Endothelial cell of umbilical vein (primary cell): ENCODE measurements around the gene MYRFL. TPM values are rescaled to one million over a fixed set of nuclear protein-coding genes. Genes with fewer than 3 reads are reported as not detected.

ENCODE experiments used
- BruUV-seq: library from RNA; stranded (reverse); fragments of 400-500 nt; replicated peaks from 2 replicates; lab custom pipeline; 2021; lab: Mats Ljungman, UMichigan
- CTCF ChIA-PET: fragments of 300-600, 350-600 bp; sonication (Branson Sonifier 250); formaldehyde crosslinking; loops from one replicate; lab custom pipeline; 2021; ENCODE audit warnings: antibody characterized with exemption, inconsistent platforms; lab: Charles Lee
- POLR2A ChIA-PET: fragments of 300-600, 350-600 bp; sonication (Branson Sonifier 250); formaldehyde crosslinking; loops from one replicate; lab custom pipeline; 2021; ENCODE audit warnings: antibody characterized with exemption, inconsistent platforms; lab: Charles Lee
- DNase-seq: peaks from one replicate; pipeline ENCODE4 v3.0.0-alpha.2; 2011; ENCODE audit warnings: low read depth, low spot score
- FAIRE-seq: peaks from 2 replicates; lab custom pipeline; 2011; peaks lifted over from hg19 to GRCh38; lab: Jason Lieb, UNC
- H2AFZ ChIP-seq: 2 replicates; pipeline ENCODE4 v1.6.0; 2012; ENCODE audit warnings: low read depth, low read length, control low read depth, inconsistent platforms
- H3K27ac ChIP-seq: 2 replicates; pipeline ENCODE4 v1.5.1; 2011; ENCODE audit warnings: low read depth, mild to moderate bottlenecking, control low read depth, low read length, moderate library complexity; ENCODE audit not compliant: insufficient read depth
- H3K27me3 ChIP-seq, 2 experiments: 2 replicates each; pipeline versions ENCODE4 v1.6.0 to v1.6.1; 2011; ENCODE audit warnings: low read length in 2 of 2, mixed read lengths in 1 of 2; ENCODE audit not compliant: control insufficient read depth in 2 of 2, insufficient read depth in 2 of 2
- H3K36me3 ChIP-seq, 2 experiments: 2 replicates in 1 of 2; 3 replicates in 1 of 2; pipeline ENCODE4 v1.5.1; 2011; ENCODE audit warnings: low read length in 2 of 2, mild to moderate bottlenecking in 1 of 2, moderate library complexity in 1 of 2; ENCODE audit not compliant: control insufficient read depth in 2 of 2, insufficient read depth in 2 of 2; ENCODE audit errors: extremely low read depth in 1 of 2
- H3K4me1 ChIP-seq: 3 replicates; pipeline ENCODE4 v1.5.1; 2011; ENCODE audit warnings: mild to moderate bottlenecking, low read length; ENCODE audit not compliant: control insufficient read depth, insufficient read depth; ENCODE audit errors: extremely low read depth
- H3K4me2 ChIP-seq: 2 replicates; pipeline ENCODE4 v1.6.1; 2011; ENCODE audit warnings: low read length, control low read depth, mixed read lengths; ENCODE audit not compliant: insufficient read depth
- H3K4me3 ChIP-seq, 3 experiments: fragments of 200-600 bp in 1 of 3; sonication (generic), shearing (Covaris generic) in 1 of 3; replicated peaks in 1 of 3; 2 replicates each; pipeline ENCODE4 v1.5.1; 2011 to 2016; ENCODE audit warnings: control low read depth in 3 of 3, low read length in 3 of 3, mild to moderate bottlenecking in 2 of 3, inconsistent platforms in 1 of 3, low read depth in 1 of 3, moderate library complexity in 1 of 3; ENCODE audit not compliant: insufficient read depth in 1 of 3
- H3K79me2 ChIP-seq: 2 replicates; pipeline ENCODE4 v1.6.0; 2012; ENCODE audit warnings: low read length, inconsistent platforms; ENCODE audit not compliant: control insufficient read depth, insufficient read depth
- H3K9ac ChIP-seq: replicated peaks from 2 replicates; pipeline ENCODE3; 2011; ENCODE audit warnings: low read length, control low read depth; ENCODE audit not compliant: insufficient read depth; ENCODE audit errors: extremely low read depth
- H3K9me1 ChIP-seq: replicated peaks from 3 replicates; pipeline ENCODE4 v1.6.0; 2011; ENCODE audit warnings: mild to moderate bottlenecking, low read length; ENCODE audit not compliant: control insufficient read depth, insufficient read depth; ENCODE audit errors: extremely low read depth
- H3K9me3 ChIP-seq: replicated peaks from 2 replicates; pipeline ENCODE4 v1.5.1; 2012; ENCODE audit warnings: low read length, inconsistent platforms; ENCODE audit not compliant: control insufficient read depth, insufficient read depth
- H4K20me1 ChIP-seq: replicated peaks from 2 replicates; pipeline ENCODE3; 2011; ENCODE audit warnings: mild to moderate bottlenecking, low read length; ENCODE audit not compliant: control insufficient read depth, insufficient read depth; ENCODE audit errors: extremely low read depth
- EZH2 ChIP-seq: IDR thresholded peaks from 2 replicates; pipeline ENCODE4 v1.6.1; 2012; ENCODE audit warnings: borderline replicate concordance, low read depth, mild to moderate bottlenecking, moderate library complexity, low read length, inconsistent platforms; ENCODE audit not compliant: severe bottlenecking
- FOS ChIP-seq: IDR thresholded peaks from 2 replicates; pipeline ENCODE4 v1.6.1; 2011; ENCODE audit warnings: mild to moderate bottlenecking, low read length, moderate library complexity, borderline replicate concordance; ENCODE audit not compliant: insufficient read depth
- GATA2 ChIP-seq: IDR thresholded peaks from 2 replicates; pipeline ENCODE4 v1.7.0; 2011; ENCODE audit warnings: low read depth, mild to moderate bottlenecking, moderate library complexity, mixed read lengths, low read length; ENCODE audit not compliant: insufficient read length, insufficient read depth
- JUN ChIP-seq: IDR thresholded peaks from 2 replicates; pipeline ENCODE4 v1.6.1; 2011; ENCODE audit warnings: borderline replicate concordance, low read depth; ENCODE audit not compliant: insufficient read length, insufficient read depth
- MAX ChIP-seq: IDR thresholded peaks from 2 replicates; pipeline ENCODE4 v1.6.1; 2011; ENCODE audit not compliant: insufficient read depth, insufficient read length
- MYC ChIP-seq: IDR thresholded peaks from one replicate; pipeline ENCODE4 v1.6.1; 2011; ENCODE audit warnings: mild to moderate bottlenecking, low read depth, low read length
- POLR2A ChIP-seq: IDR thresholded peaks from 2 replicates; pipeline ENCODE4 v1.6.1; 2012; ENCODE audit warnings: low read depth, mild to moderate bottlenecking, control low read depth, low read length
- POLR2AphosphoS5 ChIP-seq: IDR thresholded peaks from 2 replicates; pipeline ENCODE4 v1.6.1; 2012; ENCODE audit warnings: low read depth, mild to moderate bottlenecking, control low read depth, low read length, moderate library complexity; ENCODE audit not compliant: insufficient read depth
- dilution Hi-C: fragments of 300-500 bp; cut with MboI; formaldehyde crosslinking; loops from one replicate; pipeline ENCODE4 v1.15.0; 2019; ENCODE audit warnings: low sequenced_read_pairs; ENCODE audit not compliant: extremely low pct_ligation_motif_present
- intact Hi-C: fragments of 100-400 bp; cut with micrococcal nuclease; formaldehyde crosslinking; loops from one replicate; pipeline ENCODE4 v1.10.0; 2022
- polyA plus RNA-seq, 4 experiments: library from polyadenylated mRNA; depleted of rRNA in 3 of 4; stranded (reverse) in 3 of 4; unstranded in 1 of 4; fragments of >200 nt; gene quantifications; 2 replicates each; pipeline versions ENCODE4 v1.2.1 to v1.2.3, GENCODE V29; 2011 to 2012; ENCODE audit warnings: missing spikeins in 1 of 4
- total RNA-seq: library from RNA; stranded (reverse); gene quantifications from 2 replicates; pipeline ENCODE4 v1.2.3, GENCODE V29; 2021
- TF ChIP-seq, protein P1 (sequence below), 2 donors: IDR thresholded peaks; 1 replicate in 1 of 2; 2 replicates in 1 of 2; pipeline ENCODE4 v1.5.1; 2011; ENCODE audit warnings: low read length in 2 of 2, mild to moderate bottlenecking in 2 of 2, moderate library complexity in 2 of 2, control low read depth in 1 of 2, inconsistent platforms in 1 of 2, low read depth in 1 of 2; ENCODE audit not compliant: insufficient read depth in 1 of 2; ENCODE audit errors: extremely low read depth in 1 of 2

Gene MYRFL
- total and polyA plus RNA-seq, 2 donors (not counting 3 experiments of a cell fraction or from before 2014, with no cell fraction given): not detected

- Histone ChIP-seq H3K9ac (no peak overlapping the region), H3K27ac (no peak overlapping the region), H3K79me2 (no peaks in the 10 kb centered on the region), H2AFZ (no peak overlapping the region), H3K4me1 (peaks cover 18% of the 10 kb centered on the region), H4K20me1 (no peaks in the 10 kb centered on the region), H3K4me3 (no peak overlapping the region), H3K27me3 (no peaks in the 10 kb centered on the region), H3K9me3 (no peaks in the 10 kb centered on the region), H3K9me1 (no peaks in the 10 kb centered on the region), H3K4me2 (no peak overlapping the region), H3K36me3 (no peaks in the 10 kb centered on the region)
- dilution Hi-C loops (no loop called here), intact Hi-C loops (no loop called here)
- TF ChIP-seq MYC: no peak
- no peak for TF ChIP-seq GATA2
- no peak for TF ChIP-seq POLR2A
- TF ChIP-seq FOS: no peak
- no peak for TF ChIP-seq POLR2AphosphoS5
- TF ChIP-seq JUN: no peak
- TF ChIP-seq, protein P1, sequence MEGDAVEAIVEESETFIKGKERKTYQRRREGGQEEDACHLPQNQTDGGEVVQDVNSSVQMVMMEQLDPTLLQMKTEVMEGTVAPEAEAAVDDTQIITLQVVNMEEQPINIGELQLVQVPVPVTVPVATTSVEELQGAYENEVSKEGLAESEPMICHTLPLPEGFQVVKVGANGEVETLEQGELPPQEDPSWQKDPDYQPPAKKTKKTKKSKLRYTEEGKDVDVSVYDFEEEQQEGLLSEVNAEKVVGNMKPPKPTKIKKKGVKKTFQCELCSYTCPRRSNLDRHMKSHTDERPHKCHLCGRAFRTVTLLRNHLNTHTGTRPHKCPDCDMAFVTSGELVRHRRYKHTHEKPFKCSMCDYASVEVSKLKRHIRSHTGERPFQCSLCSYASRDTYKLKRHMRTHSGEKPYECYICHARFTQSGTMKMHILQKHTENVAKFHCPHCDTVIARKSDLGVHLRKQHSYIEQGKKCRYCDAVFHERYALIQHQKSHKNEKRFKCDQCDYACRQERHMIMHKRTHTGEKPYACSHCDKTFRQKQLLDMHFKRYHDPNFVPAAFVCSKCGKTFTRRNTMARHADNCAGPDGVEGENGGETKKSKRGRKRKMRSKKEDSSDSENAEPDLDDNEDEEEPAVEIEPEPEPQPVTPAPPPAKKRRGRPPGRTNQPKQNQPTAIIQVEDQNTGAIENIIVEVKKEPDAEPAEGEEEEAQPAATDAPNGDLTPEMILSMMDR (IDR thresholded peaks at IDR 0.05; ENCODE audit: extremely low read depth in 1 of 2, insufficient read depth in 1 of 2, low read depth in 1 of 2, low read length in 2 of 2): no peak
- TF ChIP-seq MAX: no peak
- no peak for TF ChIP-seq EZH2
- DNase-seq (no peak), FAIRE-seq (no peak)
- no TSS peak for BruUV-seq
- POLR2A ChIA-PET: no interaction called here
- CTCF ChIA-PET: interaction anchor here (1.0 kb wide), 1 partner anchor 470 kb away, joined by 3 read pairs; no protein-coding TSS in a partner anchor
These were observed 81.6 kb downstream of the MYRFL start for GRCh38 chr12:69906411-69907216.
